HCT116 (cell line): ENCODE measurements around the gene DEPDC1B. TPM values are rescaled to one million over a fixed set of nuclear protein-coding genes. Genes with fewer than 3 reads are reported as not detected.

ENCODE experiments used
- ATAC-seq: fragments of 200-7000 bp; cut with Tn5 transposase; 2 replicates; pipeline ENCODE4 v1.9.1; 2020; ENCODE audit warnings: mild to moderate bottlenecking, moderate library complexity
- BruUV-seq: library from RNA; stranded (reverse); fragments of 400-500 nt; replicated peaks from 2 replicates; lab custom pipeline; 2021; lab: Mats Ljungman, UMichigan
- CTCF ChIA-PET: fragments of 300-600 bp; sonication (Branson Sonifier 250); formaldehyde crosslinking; loops from one replicate; lab custom pipeline; 2021; ENCODE audit warnings: antibody characterized with exemption; lab: Charles Lee
- POLR2A ChIA-PET: fragments of 300-600, 350-600 bp; sonication (Branson Sonifier 250); formaldehyde crosslinking; loops from one replicate; lab custom pipeline; 2021; ENCODE audit warnings: antibody characterized with exemption; lab: Charles Lee
- RAD21 ChIA-PET, 2 experiments: fragments of 300-600 bp; sonication (Branson Sonifier 250); formaldehyde crosslinking; loops; one replicate each; lab custom pipeline; 2023; ENCODE audit warnings: low total read pairs in 2 of 2; ENCODE audit not compliant: uncharacterized antibody in 2 of 2, unreplicated experiment in 2 of 2, low non-redundant PET in 1 of 2; lab: Charles Lee
- DNase-seq: peaks from one replicate; pipeline ENCODE4 v3.0.0-alpha.2; 2010; ENCODE audit warnings: low read depth, low spot score
- H2AFZ ChIP-seq: fragments of 200-600 bp; shearing (Covaris generic), sonication (generic); 2 replicates; pipeline ENCODE4 v1.6.1; 2017; ENCODE audit warnings: low read depth, mixed run types, mixed read lengths, antibody characterized with exemption, low read length; ENCODE audit not compliant: poor library complexity, severe bottlenecking
- H3K27ac ChIP-seq: 2 replicates; pipeline ENCODE4 v1.5.1; 2012; ENCODE audit warnings: low read depth, low read length
- H3K27me3 ChIP-seq: fragments of 200-600 bp; sonication (generic); 2 replicates; pipeline ENCODE4 v1.6.1; 2016; ENCODE audit warnings: mixed run types, low read length, mixed read lengths; ENCODE audit not compliant: insufficient read depth
- H3K36me3 ChIP-seq, 2 experiments: fragments of 200-500 bp in 1 of 2; fragments of 200-600 bp in 1 of 2; sonication (Bioruptor generic) in 1 of 2; sonication (generic) in 1 of 2; 2 replicates each; pipeline versions ENCODE4 v1.5.1 to v1.6.1; 2014 to 2016; ENCODE audit warnings: low read length in 2 of 2, inconsistent platforms in 1 of 2, mixed read lengths in 1 of 2, mixed run types in 1 of 2; ENCODE audit not compliant: insufficient read depth in 2 of 2, control insufficient read depth in 1 of 2
- H3K4me1 ChIP-seq, 2 experiments: fragments of 200-600 bp in 1 of 2; sonication (generic) in 1 of 2; 2 replicates each; pipeline versions ENCODE4 v1.5.1 to v1.6.1; 2012 to 2017; ENCODE audit warnings: low read length in 2 of 2, inconsistent platforms in 1 of 2, mild to moderate bottlenecking in 1 of 2, mixed read lengths in 1 of 2, mixed run types in 1 of 2, moderate library complexity in 1 of 2; ENCODE audit not compliant: insufficient read depth in 2 of 2, control insufficient read depth in 1 of 2
- H3K4me2 ChIP-seq: fragments of 200-600 bp; sonication (generic); 2 replicates; pipeline ENCODE4 v1.6.1; 2017; ENCODE audit warnings: mixed run types, low read length, mixed read lengths
- H3K4me3 ChIP-seq, 2 experiments: fragments of 200-600 bp in 1 of 2; sonication (generic) in 1 of 2; replicated peaks in 1 of 2; 2 replicates each; pipeline ENCODE4 v1.5.1; 2011 to 2016; ENCODE audit warnings: low read length in 2 of 2, control low read depth in 1 of 2, low read depth in 1 of 2, mild to moderate bottlenecking in 1 of 2, mixed read lengths in 1 of 2, mixed run types in 1 of 2
- H3K79me2 ChIP-seq: fragments of 200-600 bp; sonication (generic); 2 replicates; pipeline ENCODE4 v1.6.1; 2017; ENCODE audit warnings: mild to moderate bottlenecking, mixed run types, low read length, moderate library complexity, mixed read lengths; ENCODE audit not compliant: insufficient read depth
- H3K9ac ChIP-seq: fragments of 200-600 bp; sonication (generic); 2 replicates; pipeline ENCODE4 v1.6.1; 2016; ENCODE audit warnings: low read length, mixed read lengths
- H3K9me2 ChIP-seq: fragments of 200-600 bp; sonication (generic), shearing (Covaris generic); 2 replicates; pipeline ENCODE4 v1.6.1; 2017; ENCODE audit warnings: mixed run types, mild to moderate bottlenecking, moderate library complexity; ENCODE audit not compliant: insufficient read depth
- H3K9me3 ChIP-seq, 2 experiments: fragments of 200-500 bp in 1 of 2; fragments of 200-600 bp in 1 of 2; sonication (Bioruptor generic) in 1 of 2; sonication (generic) in 1 of 2; 2 replicates each; pipeline ENCODE4 v1.6.1; 2014 to 2017; ENCODE audit warnings: low read length in 2 of 2, mixed read lengths in 2 of 2, inconsistent platforms in 1 of 2, low read depth in 1 of 2, mild to moderate bottlenecking in 1 of 2, mixed run types in 1 of 2, moderate library complexity in 1 of 2; ENCODE audit not compliant: control insufficient read depth in 1 of 2, insufficient read depth in 1 of 2
- H4K20me1 ChIP-seq: fragments of 200-600 bp; sonication (generic), shearing (Covaris generic); 2 replicates; pipeline ENCODE4 v1.6.1; 2017; ENCODE audit warnings: mixed run types, mild to moderate bottlenecking, moderate library complexity; ENCODE audit not compliant: insufficient read depth
- ATF3 ChIP-seq: IDR thresholded peaks from 2 replicates; pipeline ENCODE4 v1.6.1; 2012
- CBX3 ChIP-seq: IDR thresholded peaks from 2 replicates; pipeline ENCODE4 v1.6.1; 2012; ENCODE audit warnings: low read depth
- CEBPB ChIP-seq: IDR thresholded peaks from 2 replicates; pipeline ENCODE4 v1.6.1; 2012; ENCODE audit warnings: low read depth
- CTCF ChIP-seq, 3 experiments: fragments of 200-600 bp in 1 of 3; sonication (generic) in 1 of 3; IDR thresholded peaks in 2 of 3; conservative IDR thresholded peaks in 1 of 3; 2 replicates each; pipeline ENCODE4 v1.5.1; 2012 to 2017; ENCODE audit warnings: low read depth in 2 of 3, low read length in 2 of 3, antibody characterized with exemption in 1 of 3, borderline replicate concordance in 1 of 3, control low read depth in 1 of 3, mild to moderate bottlenecking in 1 of 3, mixed read lengths in 1 of 3, mixed run types in 1 of 3, moderate library complexity in 1 of 3; ENCODE audit not compliant: insufficient read depth in 1 of 3
- EGR1 ChIP-seq: IDR thresholded peaks from 2 replicates; pipeline ENCODE4 v1.6.1; 2012; ENCODE audit warnings: low read depth
- ELF1 ChIP-seq: IDR thresholded peaks from 2 replicates; pipeline ENCODE4 v1.6.1; 2012; ENCODE audit warnings: low read depth, borderline replicate concordance
- EZH2phosphoT487 ChIP-seq: fragments of 200-600 bp; IDR thresholded peaks from 2 replicates; pipeline ENCODE4 v1.6.1; 2018; ENCODE audit warnings: antibody characterized with exemption, borderline replicate concordance
- FOSL1 ChIP-seq: IDR thresholded peaks from 2 replicates; pipeline ENCODE4 v1.6.1; 2012; ENCODE audit warnings: low read depth
- JUND ChIP-seq: IDR thresholded peaks from 2 replicates; pipeline ENCODE4 v1.6.1; 2012
- MAX ChIP-seq: IDR thresholded peaks from 2 replicates; pipeline ENCODE4 v1.6.1; 2012
- POLR2A ChIP-seq: IDR thresholded peaks from 2 replicates; pipeline ENCODE4 v1.7.0; 2011; ENCODE audit warnings: borderline replicate concordance; ENCODE audit not compliant: insufficient read depth, insufficient read length; ENCODE audit errors: extremely low read depth
- RAD21 ChIP-seq: IDR thresholded peaks from 2 replicates; pipeline ENCODE4 v1.6.1; 2012; ENCODE audit warnings: low read depth, mild to moderate bottlenecking
- SIN3A ChIP-seq: IDR thresholded peaks from 2 replicates; pipeline ENCODE4 v1.6.1; 2012; ENCODE audit warnings: low read depth
- SP1 ChIP-seq: IDR thresholded peaks from 2 replicates; pipeline ENCODE4 v1.6.1; 2012; ENCODE audit warnings: low read depth
- SRF ChIP-seq: IDR thresholded peaks from 2 replicates; pipeline ENCODE4 v1.6.1; 2012; ENCODE audit warnings: low read depth
- TCF7L2 ChIP-seq: IDR thresholded peaks from 2 replicates; pipeline ENCODE4 v1.7.0; 2011; ENCODE audit warnings: borderline replicate concordance, inconsistent platforms; ENCODE audit not compliant: insufficient read depth, insufficient read length; ENCODE audit errors: extremely low read depth
- YY1 ChIP-seq: IDR thresholded peaks from 2 replicates; pipeline ENCODE4 v1.6.1; 2011; ENCODE audit warnings: low read length, low read depth, moderate library complexity, mild to moderate bottlenecking; ENCODE audit not compliant: insufficient replicate concordance; ENCODE audit errors: extremely low read depth
- ZBTB33 ChIP-seq: IDR thresholded peaks from 2 replicates; pipeline ENCODE4 v1.6.1; 2011; ENCODE audit warnings: mild to moderate bottlenecking, low read length, moderate library complexity; ENCODE audit not compliant: insufficient replicate concordance; ENCODE audit errors: extremely low read depth
- ZFX ChIP-seq: fragments of 450-650 bp; IDR thresholded peaks from 2 replicates; pipeline ENCODE4 v1.6.1; 2017
- ZNF274 ChIP-seq: fragments of 200-500 bp; sonication (Bioruptor generic); IDR thresholded peaks from 2 replicates; pipeline ENCODE4 v1.6.1; 2014; ENCODE audit warnings: mild to moderate bottlenecking, low read depth, low read length, inconsistent platforms
- intact Hi-C: fragments of 100-400 bp; cut with micrococcal nuclease; formaldehyde crosslinking; loops from 2 replicates; pipeline ENCODE4 v1.10.0; 2022
- total RNA-seq: library from RNA; stranded (reverse); gene quantifications from one replicate; pipeline ENCODE4 v1.2.1, GENCODE V29; 2021; ENCODE audit not compliant: unreplicated experiment

Gene DEPDC1B
- total RNA-seq, 1 experiment from 2014 or later: 39.7 TPM

GRCh38 chr5:60686157-60686556 is 13.8 kb downstream of the DEPDC1B start (continued):
- TF ChIP-seq YY1: no peak

- ChIA-PET CTCF (interaction anchor here (1.0 kb wide), 1 partner anchor 273 kb away, joined by 3 read pairs; no protein-coding TSS in a partner anchor), POLR2A (no interaction called here), RAD21 (no interaction called here)
- H4K20me1 ChIP-seq: 0 out of 2 replicates have a peak, but pooled peaks cover 3% of the 10 kb centered on the region
- no peak for TF ChIP-seq ZNF274
- no peak for TF ChIP-seq ATF3
- no peak for TF ChIP-seq ZFX
- no peak for TF ChIP-seq RAD21
- no peak for TF ChIP-seq ELF1
- TF ChIP-seq SIN3A: no peak
- TF ChIP-seq CEBPB: no peak
- TF ChIP-seq ZBTB33: no peak
- no peak for TF ChIP-seq SRF
- TF ChIP-seq FOSL1: no peak
- no peak for TF ChIP-seq CBX3
- no peak for TF ChIP-seq POLR2A
- TF ChIP-seq EGR1: no peak
- no peak for TF ChIP-seq EZH2phosphoT487
- no peak for TF ChIP-seq MAX
- no peak for TF ChIP-seq SP1
- TF ChIP-seq JUND: no peak
- TF ChIP-seq TCF7L2: no peak
- TF ChIP-seq CTCF (IDR thresholded peaks at IDR 0.05 in 2 of 3, conservative IDR thresholded peaks at IDR 0.05 in 1 of 3; ENCODE audit: borderline replicate concordance in 1 of 3, insufficient read depth in 1 of 3, low read depth in 2 of 3, low read length in 2 of 3): no peak
- no peak for DNase-seq
- H3K9ac ChIP-seq: no peak overlapping the region
- no peak overlapping the region for H3K4me3 ChIP-seq
- no peaks in the 10 kb centered on the region for H3K9me2 ChIP-seq
- H3K79me2 ChIP-seq: peaks cover 97% of the 10 kb centered on the region
- intact Hi-C loops: no loop called here
- peaks cover 0 to 13% of the 10 kb centered on the region in 2 experiments; a peak in 1 of 4 replicates for H3K36me3 ChIP-seq
- H3K4me2 ChIP-seq: no peak overlapping the region
- no peaks in the 10 kb centered on the region for H3K4me1 ChIP-seq
- no peak overlapping the region for H2AFZ ChIP-seq
- no peak for ATAC-seq
- H3K9me3 ChIP-seq: no peaks in the 10 kb centered on the region
- no TSS peak for BruUV-seq
- H3K27ac ChIP-seq: no peak overlapping the region
- H3K27me3 ChIP-seq: no peaks in the 10 kb centered on the region
These were observed 14.3 kb downstream of the DEPDC1B start for GRCh38 chr5:60685700-60686099.
